Endothelial cell of umbilical vein (primary cell): ENCODE results near the gene ACTR3. TPM values are rescaled to one million over a fixed set of nuclear protein-coding genes. Genes with fewer than 3 reads are reported as not detected.

Experiments
- BruUV-seq: library from RNA; stranded (reverse); fragments of 400-500 nt; replicated peaks from 2 replicates; lab custom pipeline; 2021; lab: Mats Ljungman, UMichigan
- CTCF ChIA-PET: fragments of 300-600, 350-600 bp; sonication (Branson Sonifier 250); formaldehyde crosslinking; loops from one replicate; lab custom pipeline; 2021; ENCODE audit warnings: antibody characterized with exemption, inconsistent platforms; lab: Charles Lee
- POLR2A ChIA-PET: fragments of 300-600, 350-600 bp; sonication (Branson Sonifier 250); formaldehyde crosslinking; loops from one replicate; lab custom pipeline; 2021; ENCODE audit warnings: antibody characterized with exemption, inconsistent platforms; lab: Charles Lee
- DNase-seq: peaks from one replicate; pipeline ENCODE4 v3.0.0-alpha.2; 2011; ENCODE audit warnings: low read depth, low spot score
- FAIRE-seq: peaks from 2 replicates; lab custom pipeline; 2011; peaks lifted over from hg19 to GRCh38; lab: Jason Lieb, UNC
- H2AFZ ChIP-seq: 2 replicates; pipeline ENCODE4 v1.6.0; 2012; ENCODE audit warnings: low read depth, low read length, control low read depth, inconsistent platforms
- H3K27ac ChIP-seq: 2 replicates; pipeline ENCODE4 v1.5.1; 2011; ENCODE audit warnings: low read depth, mild to moderate bottlenecking, control low read depth, low read length, moderate library complexity; ENCODE audit not compliant: insufficient read depth
- H3K27me3 ChIP-seq, 2 experiments: 2 replicates each; pipeline versions ENCODE4 v1.6.0 to v1.6.1; 2011; ENCODE audit warnings: low read length in 2 of 2, mixed read lengths in 1 of 2; ENCODE audit not compliant: control insufficient read depth in 2 of 2, insufficient read depth in 2 of 2
- H3K36me3 ChIP-seq, 2 experiments: 2 replicates in 1 of 2; 3 replicates in 1 of 2; pipeline ENCODE4 v1.5.1; 2011; ENCODE audit warnings: low read length in 2 of 2, mild to moderate bottlenecking in 1 of 2, moderate library complexity in 1 of 2; ENCODE audit not compliant: control insufficient read depth in 2 of 2, insufficient read depth in 2 of 2; ENCODE audit errors: extremely low read depth in 1 of 2
- H3K4me1 ChIP-seq: 3 replicates; pipeline ENCODE4 v1.5.1; 2011; ENCODE audit warnings: mild to moderate bottlenecking, low read length; ENCODE audit not compliant: control insufficient read depth, insufficient read depth; ENCODE audit errors: extremely low read depth
- H3K4me2 ChIP-seq: 2 replicates; pipeline ENCODE4 v1.6.1; 2011; ENCODE audit warnings: low read length, control low read depth, mixed read lengths; ENCODE audit not compliant: insufficient read depth
- H3K4me3 ChIP-seq, 3 experiments: fragments of 200-600 bp in 1 of 3; sonication (generic), shearing (Covaris generic) in 1 of 3; replicated peaks in 1 of 3; 2 replicates each; pipeline ENCODE4 v1.5.1; 2011 to 2016; ENCODE audit warnings: control low read depth in 3 of 3, low read length in 3 of 3, mild to moderate bottlenecking in 2 of 3, inconsistent platforms in 1 of 3, low read depth in 1 of 3, moderate library complexity in 1 of 3; ENCODE audit not compliant: insufficient read depth in 1 of 3
- H3K79me2 ChIP-seq: 2 replicates; pipeline ENCODE4 v1.6.0; 2012; ENCODE audit warnings: low read length, inconsistent platforms; ENCODE audit not compliant: control insufficient read depth, insufficient read depth
- H3K9ac ChIP-seq: replicated peaks from 2 replicates; pipeline ENCODE3; 2011; ENCODE audit warnings: low read length, control low read depth; ENCODE audit not compliant: insufficient read depth; ENCODE audit errors: extremely low read depth
- H3K9me1 ChIP-seq: replicated peaks from 3 replicates; pipeline ENCODE4 v1.6.0; 2011; ENCODE audit warnings: mild to moderate bottlenecking, low read length; ENCODE audit not compliant: control insufficient read depth, insufficient read depth; ENCODE audit errors: extremely low read depth
- H3K9me3 ChIP-seq: replicated peaks from 2 replicates; pipeline ENCODE4 v1.5.1; 2012; ENCODE audit warnings: low read length, inconsistent platforms; ENCODE audit not compliant: control insufficient read depth, insufficient read depth
- H4K20me1 ChIP-seq: replicated peaks from 2 replicates; pipeline ENCODE3; 2011; ENCODE audit warnings: mild to moderate bottlenecking, low read length; ENCODE audit not compliant: control insufficient read depth, insufficient read depth; ENCODE audit errors: extremely low read depth
- CTCF ChIP-seq, 2 donors: IDR thresholded peaks; 1 replicate in 1 of 2; 2 replicates in 1 of 2; pipeline ENCODE4 v1.5.1; 2011; ENCODE audit warnings: low read length in 2 of 2, mild to moderate bottlenecking in 2 of 2, moderate library complexity in 2 of 2, control low read depth in 1 of 2, inconsistent platforms in 1 of 2, low read depth in 1 of 2; ENCODE audit not compliant: insufficient read depth in 1 of 2; ENCODE audit errors: extremely low read depth in 1 of 2
- EZH2 ChIP-seq: IDR thresholded peaks from 2 replicates; pipeline ENCODE4 v1.6.1; 2012; ENCODE audit warnings: borderline replicate concordance, low read depth, mild to moderate bottlenecking, moderate library complexity, low read length, inconsistent platforms; ENCODE audit not compliant: severe bottlenecking
- FOS ChIP-seq: IDR thresholded peaks from 2 replicates; pipeline ENCODE4 v1.6.1; 2011; ENCODE audit warnings: mild to moderate bottlenecking, low read length, moderate library complexity, borderline replicate concordance; ENCODE audit not compliant: insufficient read depth
- GATA2 ChIP-seq: IDR thresholded peaks from 2 replicates; pipeline ENCODE4 v1.7.0; 2011; ENCODE audit warnings: low read depth, mild to moderate bottlenecking, moderate library complexity, mixed read lengths, low read length; ENCODE audit not compliant: insufficient read length, insufficient read depth
- JUN ChIP-seq: IDR thresholded peaks from 2 replicates; pipeline ENCODE4 v1.6.1; 2011; ENCODE audit warnings: borderline replicate concordance, low read depth; ENCODE audit not compliant: insufficient read length, insufficient read depth
- MAX ChIP-seq: IDR thresholded peaks from 2 replicates; pipeline ENCODE4 v1.6.1; 2011; ENCODE audit not compliant: insufficient read depth, insufficient read length
- MYC ChIP-seq: IDR thresholded peaks from one replicate; pipeline ENCODE4 v1.6.1; 2011; ENCODE audit warnings: mild to moderate bottlenecking, low read depth, low read length
- POLR2A ChIP-seq: IDR thresholded peaks from 2 replicates; pipeline ENCODE4 v1.6.1; 2012; ENCODE audit warnings: low read depth, mild to moderate bottlenecking, control low read depth, low read length
- POLR2AphosphoS5 ChIP-seq: IDR thresholded peaks from 2 replicates; pipeline ENCODE4 v1.6.1; 2012; ENCODE audit warnings: low read depth, mild to moderate bottlenecking, control low read depth, low read length, moderate library complexity; ENCODE audit not compliant: insufficient read depth
- dilution Hi-C: fragments of 300-500 bp; cut with MboI; formaldehyde crosslinking; loops from one replicate; pipeline ENCODE4 v1.15.0; 2019; ENCODE audit warnings: low sequenced_read_pairs; ENCODE audit not compliant: extremely low pct_ligation_motif_present
- intact Hi-C: fragments of 100-400 bp; cut with micrococcal nuclease; formaldehyde crosslinking; loops from one replicate; pipeline ENCODE4 v1.10.0; 2022
- polyA plus RNA-seq, 4 experiments: library from polyadenylated mRNA; depleted of rRNA in 3 of 4; stranded (reverse) in 3 of 4; unstranded in 1 of 4; fragments of >200 nt; gene quantifications; 2 replicates each; pipeline versions ENCODE4 v1.2.1 to v1.2.3, GENCODE V29; 2011 to 2012; ENCODE audit warnings: missing spikeins in 1 of 4
- total RNA-seq: library from RNA; stranded (reverse); gene quantifications from 2 replicates; pipeline ENCODE4 v1.2.3, GENCODE V29; 2021

The ACTR3 gene
- total and polyA plus RNA-seq, 2 donors (not counting 3 experiments of a cell fraction or from before 2014, with no cell fraction given): 120 to 401 TPM

GRCh38 chr2:113907297-113907696 is 17.4 kb downstream of the ACTR3 start:
- POLR2A ChIA-PET: no interaction called here
- CTCF ChIA-PET: interaction anchor here (0.8 to 1.1 kb wide), 2 partner anchors 10 to 14 kb away, joined by 3 to 4 read pairs; no protein-coding TSS in a partner anchor
- no peak for TF ChIP-seq GATA2
- TF ChIP-seq MYC: no peak
- TF ChIP-seq JUN: no peak
- TF ChIP-seq FOS: no peak
- no peak for TF ChIP-seq CTCF (IDR thresholded peaks at IDR 0.05; ENCODE audit: extremely low read depth in 1 of 2, insufficient read depth in 1 of 2, low read depth in 1 of 2, low read length in 2 of 2)
- TF ChIP-seq POLR2A: no peak
- TF ChIP-seq EZH2: no peak
- TF ChIP-seq POLR2AphosphoS5: no peak
- no peak for TF ChIP-seq MAX
- H3K27ac ChIP-seq: no peak overlapping the region
- no TSS peak for BruUV-seq
- H3K79me2 ChIP-seq: peaks cover 100% of the 10 kb centered on the region
- dilution Hi-C loops: no loop called here
- peaks cover 2% of the 10 kb centered on the region for H3K9me1 ChIP-seq
- H3K4me3 ChIP-seq: no peak overlapping the region
- H3K4me2 ChIP-seq: no peak overlapping the region
- H3K9me3 ChIP-seq: no peaks in the 10 kb centered on the region
- no peaks in the 10 kb centered on the region for H3K36me3 ChIP-seq
- intact Hi-C loops: no loop called here
- H3K4me1 ChIP-seq: peaks cover 8% of the 10 kb centered on the region
- FAIRE-seq (no peak), DNase-seq (no peak)
- H3K27me3 ChIP-seq: no peaks in the 10 kb centered on the region
- peaks cover 42% of the 10 kb centered on the region for H4K20me1 ChIP-seq
- no peak overlapping the region for H2AFZ ChIP-seq
- no peak overlapping the region for H3K9ac ChIP-seq
